Right lobe of liver (tissue), 4 donors: Measurements from ENCODE around the gene HGS.

Experiments
- POLR2A ChIP-seq: fragments of 450-650 bp; IDR thresholded peaks from one replicate; pipeline ENCODE4 v1.6.1; 2017; ENCODE audit warnings: antibody characterized with exemption, mild to moderate bottlenecking
- TF ChIP-seq, protein P1 (sequence below), 4 donors: fragments of 200-600 bp in 3 of 4; fragments of 450-650 bp in 1 of 4; IDR thresholded peaks; one replicate each; pipeline versions ENCODE4 v1.5.1 to v1.8.0; 2016 to 2022; ENCODE audit warnings: antibody characterized with exemption in 4 of 4, mild to moderate bottlenecking in 2 of 4
- donor health status: DM: no; HTN: no; CAD: no.
- donor health status: DM: no; HTN: no; CAD: no.
- donor health status: DM: no; HTN: yes; CAD: no.

DNA sequence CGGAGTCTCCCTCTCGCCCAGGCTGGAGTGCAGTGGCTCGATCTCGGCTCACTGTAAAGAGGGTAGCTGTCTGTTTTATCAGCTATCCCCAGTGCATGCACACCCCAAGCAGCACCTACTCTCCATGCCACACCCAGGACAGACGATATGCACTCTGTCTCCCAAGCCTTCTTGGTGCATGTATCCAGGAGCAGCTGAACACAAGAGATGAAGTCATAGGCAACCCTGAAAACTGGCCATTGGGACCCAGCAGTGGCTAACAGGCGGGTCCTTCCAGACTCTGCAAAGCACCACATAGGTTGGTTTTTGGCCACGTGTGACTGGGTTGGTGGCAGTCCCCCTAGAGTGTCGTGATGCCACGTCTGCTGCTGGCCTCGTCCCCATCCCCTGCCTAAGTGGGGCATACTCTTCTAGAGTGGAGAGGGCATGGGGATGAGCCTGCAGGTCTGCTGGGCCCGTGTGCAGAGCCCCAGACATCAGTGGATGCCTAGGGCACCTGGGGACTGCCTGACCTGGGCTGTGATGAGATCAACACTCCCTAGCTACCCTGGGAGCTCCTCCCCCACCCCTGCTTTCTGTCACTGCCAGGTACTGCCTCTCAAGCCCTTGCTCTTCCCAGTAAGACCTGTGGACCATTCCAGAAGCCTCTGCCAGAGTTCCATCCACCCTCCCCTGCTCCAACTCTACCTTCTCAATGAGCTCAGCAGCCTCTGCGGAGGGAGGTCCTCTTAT, 36.8 kb upstream of the HGS start:
- TF ChIP-seq, protein P1, sequence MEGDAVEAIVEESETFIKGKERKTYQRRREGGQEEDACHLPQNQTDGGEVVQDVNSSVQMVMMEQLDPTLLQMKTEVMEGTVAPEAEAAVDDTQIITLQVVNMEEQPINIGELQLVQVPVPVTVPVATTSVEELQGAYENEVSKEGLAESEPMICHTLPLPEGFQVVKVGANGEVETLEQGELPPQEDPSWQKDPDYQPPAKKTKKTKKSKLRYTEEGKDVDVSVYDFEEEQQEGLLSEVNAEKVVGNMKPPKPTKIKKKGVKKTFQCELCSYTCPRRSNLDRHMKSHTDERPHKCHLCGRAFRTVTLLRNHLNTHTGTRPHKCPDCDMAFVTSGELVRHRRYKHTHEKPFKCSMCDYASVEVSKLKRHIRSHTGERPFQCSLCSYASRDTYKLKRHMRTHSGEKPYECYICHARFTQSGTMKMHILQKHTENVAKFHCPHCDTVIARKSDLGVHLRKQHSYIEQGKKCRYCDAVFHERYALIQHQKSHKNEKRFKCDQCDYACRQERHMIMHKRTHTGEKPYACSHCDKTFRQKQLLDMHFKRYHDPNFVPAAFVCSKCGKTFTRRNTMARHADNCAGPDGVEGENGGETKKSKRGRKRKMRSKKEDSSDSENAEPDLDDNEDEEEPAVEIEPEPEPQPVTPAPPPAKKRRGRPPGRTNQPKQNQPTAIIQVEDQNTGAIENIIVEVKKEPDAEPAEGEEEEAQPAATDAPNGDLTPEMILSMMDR (IDR thresholded peaks at IDR 0.05): no peak
- no peak for TF ChIP-seq POLR2A
